ENCODE results near the gene SPATC1L.

The SPATC1L gene

DNA sequence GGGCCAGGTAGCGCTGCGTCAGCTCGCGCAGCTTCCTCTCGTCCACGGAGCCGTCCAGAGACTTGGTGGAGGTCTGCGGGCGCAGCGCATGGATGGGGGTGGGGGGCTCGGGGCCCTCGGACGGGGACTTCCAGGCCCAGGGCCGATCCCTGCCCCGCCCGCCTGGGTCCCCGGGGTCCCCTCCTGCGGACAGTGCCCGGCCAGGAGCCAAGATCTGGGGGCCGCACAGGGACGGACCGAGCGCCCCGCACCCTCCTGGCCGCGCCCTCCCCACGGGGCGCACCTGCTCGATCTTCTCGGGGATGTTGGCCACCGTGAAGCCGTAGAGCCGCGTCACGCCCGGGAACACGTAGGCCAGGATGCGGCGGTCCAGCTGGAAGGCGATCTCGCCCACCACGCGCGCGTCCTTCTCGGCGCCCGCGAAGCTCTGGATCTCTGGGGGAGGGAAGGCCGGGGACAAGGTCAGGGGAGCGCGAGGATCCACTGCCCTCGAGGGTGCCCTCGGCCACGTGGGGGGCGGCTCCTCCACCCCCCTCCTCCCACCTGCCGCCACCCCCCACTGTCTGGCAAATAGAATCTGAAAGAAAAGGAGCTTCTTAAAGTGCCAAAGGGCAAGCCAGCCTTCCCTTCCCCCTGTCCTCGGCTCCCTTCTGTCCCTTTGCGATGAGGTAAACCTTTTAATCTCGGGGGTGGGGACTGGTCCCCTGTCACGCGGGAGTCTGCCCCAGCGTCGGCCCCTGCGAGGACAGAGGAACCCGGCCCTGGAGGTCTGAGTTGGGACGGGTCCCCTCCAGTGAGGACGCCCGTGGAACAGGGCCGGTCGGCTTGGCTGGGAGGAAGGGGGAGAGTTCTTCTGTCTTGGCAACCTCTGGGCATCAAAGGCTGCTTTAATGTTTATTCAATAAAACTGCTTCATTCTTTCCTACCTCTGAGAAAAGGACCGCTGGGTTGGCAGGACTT, 22.3 kb downstream of the SPATC1L start:
- DNase-seq (ENCODE audit: low read depth, low spot score): no peak

DNA sequence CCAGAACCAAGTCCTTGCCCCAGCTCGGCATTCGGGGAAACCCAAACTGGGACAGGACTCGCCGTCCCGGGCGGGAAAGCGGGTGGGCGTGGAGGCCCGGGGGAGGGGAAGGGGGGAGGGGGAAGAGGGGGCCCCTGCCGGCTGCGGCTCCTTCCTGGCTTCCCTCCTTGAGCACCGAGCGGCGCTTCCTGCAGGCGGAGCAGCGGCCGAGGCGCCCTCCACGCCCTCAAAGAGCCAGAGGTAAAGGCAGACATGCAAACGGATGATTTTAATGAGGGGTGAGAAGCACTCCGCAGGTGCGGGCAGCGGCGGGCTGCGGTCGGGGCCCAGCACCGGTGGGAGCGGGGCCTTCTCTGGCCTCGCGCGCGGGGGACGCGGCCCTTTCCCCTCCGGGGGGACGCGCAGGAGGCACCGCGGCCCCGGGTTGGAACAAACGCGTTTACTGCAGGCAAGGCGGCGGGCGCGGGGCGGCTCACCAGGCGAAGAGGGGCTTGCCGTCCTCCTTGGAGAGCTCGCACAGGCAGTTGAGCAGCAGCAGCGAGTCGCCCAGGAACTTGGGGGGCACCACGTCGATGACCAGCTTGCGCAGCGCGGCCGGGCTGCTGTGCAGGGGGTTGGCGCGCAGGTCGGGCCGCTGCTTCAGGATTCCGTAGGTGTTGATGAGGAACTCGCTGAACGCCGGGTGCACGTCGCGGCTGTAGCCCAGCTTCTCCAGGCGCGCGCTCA, 23.2 kb downstream of the SPATC1L start:
- DNase-seq (ENCODE audit: low read depth, low spot score): no peak

GRCh38 chr21:46160657-46160906, 23.7 kb downstream of the SPATC1L start:
- no peak for DNase-seq (ENCODE audit: low read depth, low spot score)

GRCh38 chr21:46159841-46160656, 24.2 kb downstream of the SPATC1L start:
- DNase-seq (ENCODE audit: low read depth, low spot score): no peak

GRCh38 chr21:46159390-46159789, 24.9 kb downstream of the SPATC1L start:
- no peak for DNase-seq (ENCODE audit: low read depth, low spot score)

DNA sequence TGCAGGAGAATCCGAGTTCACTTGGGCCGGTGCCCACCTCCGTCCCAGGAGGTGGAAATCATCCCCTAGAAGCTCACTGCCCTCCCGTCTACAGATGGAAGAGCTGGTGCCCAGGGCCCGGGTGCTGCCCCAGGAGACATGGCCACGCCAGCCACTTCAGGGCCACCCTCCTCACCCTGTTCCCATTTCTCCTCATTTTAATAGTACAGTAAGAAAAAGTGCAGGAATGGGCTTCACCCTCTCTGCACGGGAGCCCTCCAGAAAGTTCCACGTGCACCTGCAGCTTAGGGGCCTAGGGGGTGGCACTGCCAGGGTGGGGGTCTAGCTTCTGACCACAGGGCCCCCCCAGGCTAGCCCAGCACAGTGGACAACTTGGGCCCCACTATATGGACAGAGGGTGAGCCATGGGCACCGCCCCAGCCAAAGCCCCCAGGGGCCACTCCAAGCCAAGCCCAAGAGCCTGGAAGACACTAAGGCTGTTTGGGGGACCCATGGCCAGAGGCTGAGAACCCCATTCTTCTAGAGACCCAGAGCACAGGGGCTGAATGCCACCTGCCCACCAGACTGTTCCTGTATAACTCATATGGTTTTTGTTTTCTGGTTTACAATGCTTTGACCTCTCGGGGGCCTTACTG, 25.5 kb downstream of the SPATC1L start:
- DNase-seq (ENCODE audit: low read depth, low spot score): no peak

DNA sequence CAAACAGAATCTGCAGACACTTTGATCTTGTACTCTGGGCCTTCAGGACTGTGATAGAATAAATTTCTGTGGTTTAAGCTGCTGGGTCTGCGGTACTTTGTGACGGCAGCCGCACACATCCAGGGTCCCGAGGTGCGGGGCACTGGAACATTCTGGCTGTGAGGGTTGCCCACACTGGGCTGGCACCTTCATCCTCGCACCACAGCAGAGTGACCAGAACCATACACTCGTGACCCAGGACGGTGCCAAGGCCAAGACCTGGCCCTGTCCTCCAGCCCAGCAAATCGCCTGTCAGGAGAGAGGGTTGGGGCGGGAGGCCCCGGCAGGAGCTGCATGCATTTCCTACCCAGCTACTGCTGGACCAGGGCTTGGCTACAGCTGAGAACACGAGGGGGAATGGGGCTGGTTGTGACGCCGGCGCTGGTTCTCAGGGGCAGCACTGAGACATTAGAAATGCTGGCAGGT, 26.2 kb downstream of the SPATC1L start:
- DNase-seq (ENCODE audit: low read depth, low spot score): no peak

DNA sequence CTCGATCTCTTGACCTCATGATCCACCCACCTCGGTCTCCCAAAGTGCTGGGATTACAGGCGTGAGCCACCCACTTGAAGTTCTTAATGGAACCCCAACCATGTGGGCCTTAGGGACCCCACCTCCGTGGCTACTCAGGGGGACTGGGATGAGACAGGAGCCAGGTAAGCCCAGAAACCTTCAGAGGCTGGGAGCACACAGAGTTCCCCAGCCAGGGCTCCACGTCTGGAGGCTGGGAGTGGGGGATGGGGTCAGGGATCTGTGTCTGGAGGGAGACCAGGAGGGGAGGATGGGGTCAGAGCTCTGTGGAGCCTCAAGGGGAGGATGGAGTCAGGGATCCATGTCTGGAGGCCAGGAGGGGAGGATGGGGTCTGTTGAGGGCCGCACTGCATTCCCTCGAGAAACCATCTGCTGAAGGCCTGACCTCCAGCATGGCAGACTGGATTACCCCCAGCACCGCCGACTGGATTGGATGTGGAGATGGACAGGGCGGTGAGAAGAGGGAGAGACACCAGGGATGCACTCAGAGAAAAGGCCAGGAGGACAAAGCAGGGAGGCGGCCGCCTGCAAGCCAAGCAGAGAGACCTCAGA, 26.8 kb downstream of the SPATC1L start:
- no peak for DNase-seq (ENCODE audit: low read depth, low spot score)

DNA sequence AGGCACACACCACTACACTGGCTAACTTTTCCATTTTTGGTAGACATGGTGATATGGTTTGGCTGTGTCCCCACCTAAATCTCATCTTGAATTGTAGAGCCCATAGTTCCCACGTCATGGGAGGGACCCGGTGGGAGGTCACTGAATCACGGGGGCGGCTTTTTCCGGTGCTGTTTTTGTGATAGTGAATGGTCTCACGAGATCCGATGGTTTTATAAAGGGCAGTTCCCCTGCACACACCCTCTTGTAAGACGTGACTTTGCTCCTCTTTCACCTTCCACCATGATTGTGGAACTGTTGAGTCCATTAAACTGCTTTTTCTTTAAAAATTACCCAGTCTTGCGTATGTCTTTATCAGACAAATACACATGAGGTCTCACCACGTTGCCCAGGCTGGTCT, 27.6 kb downstream of the SPATC1L start:
- DNase-seq (ENCODE audit: low read depth, low spot score): no peak

GRCh38 chr21:46156378-46156645, 27.9 kb downstream of the SPATC1L start:
- DNase-seq (ENCODE audit: low read depth, low spot score): no peak

DNA sequence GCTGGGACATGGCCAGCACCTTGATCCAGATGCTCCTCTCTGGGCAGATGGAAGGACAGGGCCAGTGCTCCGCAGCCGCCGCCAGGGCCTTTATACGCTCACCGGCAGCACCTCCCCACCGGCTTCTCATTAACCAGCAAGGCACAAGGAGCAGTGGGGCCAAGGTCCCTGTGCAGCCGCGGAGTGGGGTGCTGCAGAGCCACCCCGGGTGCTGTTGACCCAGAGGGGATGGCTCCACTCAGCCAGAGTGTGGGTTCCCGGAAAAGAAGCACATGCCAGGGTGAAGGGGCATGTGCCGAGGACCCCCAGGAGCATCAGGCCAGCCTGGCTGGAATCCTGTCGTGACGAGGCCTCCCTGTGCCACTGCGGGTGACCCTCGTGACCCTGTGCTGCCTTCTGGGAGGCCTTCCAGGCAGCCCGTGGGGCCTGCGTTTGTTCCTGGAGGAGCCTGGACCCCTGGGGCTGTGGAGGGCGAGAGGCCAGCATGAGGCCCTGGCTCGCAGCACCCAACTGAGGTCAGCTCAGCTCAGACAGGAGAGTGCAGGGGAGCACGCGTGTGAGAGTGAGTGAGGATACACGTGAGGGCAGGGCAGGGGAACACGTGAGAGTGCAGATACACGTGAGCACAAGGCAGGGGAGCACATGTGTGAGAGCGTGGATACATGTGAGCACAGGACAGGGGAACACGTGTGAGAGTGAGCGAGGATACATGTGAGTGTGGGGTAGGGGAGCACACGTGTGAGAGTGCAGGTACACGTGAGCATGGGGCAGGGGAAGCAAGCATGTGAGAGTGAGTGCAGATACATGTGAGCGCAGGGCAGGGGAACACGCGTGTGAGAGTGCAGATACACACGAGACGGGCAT, 28.5 kb downstream of the SPATC1L start, which contains the start of gene FTCD:
Gene FTCD (minus strand): TSS at position 66 of the 864 bp plus-strand sequence. CDS start 56 bp downstream, at position 10.
- no peak for DNase-seq (ENCODE audit: low read depth, low spot score)

DNA sequence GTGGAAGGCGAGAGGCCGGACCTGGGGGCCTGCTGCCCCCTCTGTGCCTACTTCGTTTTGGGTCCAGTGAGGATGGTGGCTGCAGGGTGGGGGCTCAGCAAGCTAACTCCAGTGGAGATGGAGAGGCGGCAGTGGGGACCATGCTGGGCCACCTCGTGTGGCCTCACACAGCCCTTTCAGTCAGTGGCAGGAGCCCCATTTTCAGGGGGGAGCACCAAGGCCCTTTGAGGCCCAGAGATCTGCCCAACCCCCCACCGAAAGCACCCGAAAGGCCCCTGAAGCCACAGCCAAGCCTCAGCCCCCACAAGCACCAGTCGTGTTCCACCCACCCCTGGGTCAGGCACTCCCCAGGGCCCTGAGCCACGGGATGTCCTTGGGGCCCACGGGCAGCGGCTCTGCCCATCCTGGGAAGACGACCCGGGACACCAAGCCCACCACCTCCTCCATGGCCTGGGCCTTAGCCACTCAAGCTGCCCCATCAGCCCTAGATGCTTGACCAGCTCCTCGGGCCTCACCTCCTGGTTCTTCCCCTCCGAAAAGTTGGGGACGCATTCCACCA, 29.2 kb downstream of the SPATC1L start:
- DNase-seq (ENCODE audit: low read depth, low spot score): no peak

DNA sequence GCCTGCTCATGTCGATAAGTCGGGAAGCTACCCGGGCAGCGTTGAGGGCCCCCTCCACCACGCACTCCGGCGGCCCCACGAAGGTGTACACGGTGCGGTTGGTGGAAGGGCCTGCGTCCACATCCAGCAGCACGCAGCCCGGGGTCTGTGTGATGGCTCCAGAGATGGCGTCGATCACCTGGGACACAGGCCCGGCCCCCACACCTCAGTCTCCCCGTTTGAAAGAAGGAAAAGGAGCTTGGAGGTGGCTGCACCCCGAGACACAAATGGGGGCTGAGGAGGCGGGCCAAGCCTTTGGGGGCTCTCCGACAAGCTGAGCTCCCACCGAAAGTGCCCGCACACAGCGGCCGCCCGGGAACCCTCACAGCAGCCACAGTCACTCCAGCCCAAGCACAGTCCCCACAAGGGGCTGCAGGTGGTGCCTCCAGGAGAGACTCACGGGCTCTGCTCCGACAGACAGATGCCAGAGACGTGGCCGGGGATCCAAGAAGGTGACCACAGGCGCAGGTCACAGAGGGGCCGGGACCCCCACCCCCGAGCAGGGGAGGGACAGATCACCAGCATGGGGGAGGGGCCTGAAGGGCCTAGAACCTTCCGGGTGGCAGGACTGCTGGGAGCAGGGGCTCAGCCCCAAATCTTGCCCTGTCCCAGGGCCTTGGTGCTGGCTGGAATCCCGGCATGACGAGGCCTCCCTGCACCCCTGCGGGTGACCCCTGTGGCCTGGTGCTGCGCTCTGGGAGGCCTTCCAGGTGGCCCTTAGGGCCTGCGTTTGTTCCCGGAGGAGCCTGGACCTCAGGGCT, 29.9 kb downstream of the SPATC1L start:
- DNase-seq (ENCODE audit: low read depth, low spot score): no peak

DNA sequence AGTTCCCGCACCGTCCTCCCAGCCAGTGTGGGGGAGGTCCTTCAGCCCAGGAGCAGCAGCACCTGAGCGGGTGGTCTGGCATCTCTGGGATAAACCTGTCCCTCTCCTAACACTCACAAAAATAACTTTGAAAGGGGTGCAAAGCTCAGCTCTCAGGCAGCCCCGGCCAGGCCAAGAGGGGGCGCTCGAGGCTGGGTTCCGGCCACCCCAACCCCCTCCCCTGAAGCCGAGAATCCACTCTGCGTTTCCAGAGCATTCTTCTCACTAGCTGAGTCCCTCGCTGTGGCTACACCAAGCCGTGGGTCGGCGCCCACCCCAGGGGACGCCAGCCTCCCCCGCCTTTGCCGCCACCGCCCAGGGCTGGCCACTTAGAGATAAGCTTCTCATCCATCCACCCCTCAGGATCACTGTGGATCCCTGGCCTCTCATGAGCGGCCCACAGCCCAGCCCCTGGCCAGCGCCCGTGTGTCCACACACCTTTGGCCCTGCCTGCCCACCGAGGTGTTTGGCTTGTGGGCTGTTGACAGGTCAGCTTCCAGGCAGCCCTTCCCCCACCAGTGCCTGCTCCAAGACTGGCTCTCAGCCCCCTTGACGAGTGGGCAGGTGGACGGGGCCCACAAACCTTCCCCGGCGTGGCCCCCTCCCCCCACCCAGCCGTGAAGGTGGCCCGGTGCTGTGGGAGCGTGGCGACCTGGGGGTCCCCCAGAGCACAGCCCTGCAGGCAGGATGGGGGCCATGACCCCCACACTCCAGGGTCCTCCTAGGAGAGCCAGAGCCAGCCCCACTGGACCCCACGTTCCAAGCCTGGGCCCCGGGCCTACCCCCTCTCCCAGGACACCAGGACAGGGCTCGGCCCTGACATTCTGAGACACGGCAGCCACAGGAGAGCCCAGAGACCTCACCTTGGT, 30.8 kb downstream of the SPATC1L start:
- no peak for DNase-seq (ENCODE audit: low read depth, low spot score)

GRCh38 chr21:46152927-46153246, 31.4 kb downstream of the SPATC1L start:
- no peak for DNase-seq (ENCODE audit: low read depth, low spot score)

GRCh38 chr21:46151989-46152926, 32.0 kb downstream of the SPATC1L start:
- DNase-seq (ENCODE audit: low read depth, low spot score): no peak

- DNase-seq (ENCODE audit: low read depth, low spot score): no peak
Measured at GRCh38 chr21:46151261-46151988, 32.8 kb downstream of the SPATC1L start.

Measured in smooth muscle cell of the brain vasculature (primary cell).